SKM-1 treated with dmso at 0.1 percent for 144 hours (cell line): ENCODE data around the gene FBLN2.
"Not testable (repeated sequence)": the region's sequence is repeated elsewhere in the genome, so short reads cannot be mapped to it uniquely, and the experiment has no call there.

Experiments
- DNase-seq: peaks from one replicate; lab custom pipeline; 2025; ENCODE audit not compliant: unreplicated experiment; lab: John Stamatoyannopoulos, UW

The FBLN2 gene

GRCh38 chr3:13546667-13547171, 2.2 kb upstream of the FBLN2 start:
- no peak for DNase-seq

DNA sequence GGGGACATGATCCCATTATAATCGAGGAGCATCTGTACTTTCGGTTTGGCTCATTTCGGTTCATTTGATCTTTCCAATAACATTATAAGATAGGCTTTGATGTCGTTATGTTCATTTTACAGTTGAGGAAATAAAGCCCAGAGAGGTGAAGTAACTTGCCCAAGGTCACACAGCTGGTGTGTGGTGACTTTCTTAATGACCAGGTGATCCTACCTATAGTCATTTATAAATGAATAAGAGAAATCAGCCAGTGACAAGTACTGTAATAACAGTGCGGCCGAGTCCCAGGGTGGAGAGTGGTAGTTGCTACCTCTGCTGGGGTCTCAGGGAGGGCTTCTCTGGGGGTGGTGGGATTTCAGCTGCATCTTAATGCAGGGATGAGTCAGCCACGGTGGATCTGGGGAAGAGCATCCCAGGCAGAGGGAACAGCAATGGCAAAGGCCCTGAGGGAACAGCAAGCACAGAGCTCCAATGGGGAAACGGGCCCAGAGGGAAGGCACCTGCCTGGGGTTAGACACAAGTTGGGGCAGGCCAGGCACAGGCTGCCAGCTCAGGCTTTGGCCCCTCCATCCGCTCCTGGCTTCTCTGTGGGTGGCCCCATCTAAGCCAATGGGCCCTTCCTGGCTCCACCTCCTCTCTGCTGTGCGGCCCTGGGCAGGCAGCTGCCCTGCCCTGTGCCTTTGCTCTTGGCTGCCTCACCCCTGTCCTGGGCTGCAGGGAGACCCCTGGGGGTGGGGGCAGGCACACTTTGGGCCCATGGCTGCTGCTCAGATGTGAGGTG, 1.1 kb upstream of the FBLN2 start:
- no peak for DNase-seq

GRCh38 chr3:13549623-13550422, 898 bp downstream of the FBLN2 start:
- DNase-seq: no peak

GRCh38 chr3:13550423-13550690, 1.4 kb downstream of the FBLN2 start:
- DNase-seq: no peak

- DNase-seq: no peak
Measured at GRCh38 chr3:13550791-13551360, 2.0 kb downstream of the FBLN2 start.

DNA sequence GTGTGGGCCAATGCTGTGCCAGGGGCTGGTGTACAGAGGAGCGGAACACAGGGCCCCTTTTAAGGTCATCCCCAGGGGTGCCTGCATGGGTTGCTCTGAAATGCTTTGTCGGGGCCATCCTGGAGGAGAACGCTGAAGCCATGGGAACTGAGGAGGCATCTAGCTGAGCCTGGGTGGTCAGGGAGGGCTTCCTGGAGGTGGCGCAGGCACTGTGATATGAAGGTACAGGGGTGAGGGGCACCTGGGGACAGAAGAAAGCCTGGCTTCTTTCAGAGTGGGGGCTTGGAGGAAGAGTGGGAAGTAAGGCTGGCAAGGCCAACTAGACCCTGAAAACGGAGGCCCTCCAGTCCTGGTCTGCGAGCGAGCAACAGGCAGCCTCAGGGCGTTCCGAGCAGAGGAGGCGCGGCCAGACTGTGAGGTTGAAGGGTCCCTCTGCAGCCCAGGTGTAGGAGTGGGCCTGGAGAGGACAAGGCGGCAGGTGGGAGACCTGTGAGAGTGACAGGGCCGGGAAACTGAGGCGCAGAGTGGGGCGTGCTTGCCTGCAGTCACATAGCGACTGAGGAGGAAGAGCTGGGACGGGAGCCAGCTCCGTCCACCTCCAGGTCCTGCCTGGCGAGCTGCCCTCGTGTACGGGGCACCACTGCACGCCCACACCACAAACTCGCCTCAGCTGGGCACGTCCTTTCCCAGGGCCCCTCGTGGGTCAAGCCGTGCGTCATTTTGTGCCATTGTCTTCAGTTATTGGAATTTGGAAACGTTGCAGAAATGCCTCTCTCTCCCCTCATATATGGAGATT, 4.1 kb downstream of the FBLN2 start:
- no peak for DNase-seq

DNA sequence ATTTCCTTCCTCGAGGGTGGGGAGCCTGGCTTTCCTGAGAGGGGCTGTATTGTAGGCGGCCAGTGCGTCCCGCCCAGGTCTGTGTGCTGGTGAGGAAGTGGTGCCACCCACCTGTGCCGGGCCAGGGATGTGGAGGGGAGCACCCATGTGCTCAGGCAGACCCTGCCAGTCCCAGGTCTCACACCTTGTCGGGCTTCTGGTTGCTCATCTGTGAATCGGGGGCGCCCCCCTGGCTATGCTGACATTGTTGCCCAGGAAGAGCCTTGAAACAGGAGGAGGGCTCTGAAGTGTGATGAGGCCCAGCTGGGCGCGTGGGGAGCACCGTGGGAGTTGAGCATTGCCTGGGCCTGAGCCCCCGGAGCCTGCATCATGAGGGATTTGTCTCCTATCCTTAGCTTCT, 4.8 kb downstream of the FBLN2 start:
- DNase-seq: no peak

DNA sequence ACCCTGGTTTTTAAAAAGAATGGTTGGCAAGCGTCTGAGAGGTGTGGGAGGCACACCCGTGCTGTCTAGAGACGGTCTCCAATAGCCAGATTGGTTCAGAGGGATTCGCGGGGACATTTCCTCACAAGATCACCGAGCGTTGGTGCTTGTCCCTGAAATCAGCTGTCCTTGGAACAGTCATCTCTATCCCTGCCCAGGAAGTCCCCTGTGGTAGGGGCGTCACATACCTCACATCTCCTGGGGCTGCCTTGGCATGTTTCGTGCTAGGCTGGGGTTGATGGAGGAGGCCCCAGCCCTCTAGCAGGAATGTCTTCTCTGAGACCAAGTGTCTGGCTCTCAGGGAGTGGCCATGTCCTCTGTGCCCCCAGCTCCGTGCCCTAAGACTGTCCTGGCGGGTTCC, 6.8 kb downstream of the FBLN2 start:
- no peak for DNase-seq

DNA sequence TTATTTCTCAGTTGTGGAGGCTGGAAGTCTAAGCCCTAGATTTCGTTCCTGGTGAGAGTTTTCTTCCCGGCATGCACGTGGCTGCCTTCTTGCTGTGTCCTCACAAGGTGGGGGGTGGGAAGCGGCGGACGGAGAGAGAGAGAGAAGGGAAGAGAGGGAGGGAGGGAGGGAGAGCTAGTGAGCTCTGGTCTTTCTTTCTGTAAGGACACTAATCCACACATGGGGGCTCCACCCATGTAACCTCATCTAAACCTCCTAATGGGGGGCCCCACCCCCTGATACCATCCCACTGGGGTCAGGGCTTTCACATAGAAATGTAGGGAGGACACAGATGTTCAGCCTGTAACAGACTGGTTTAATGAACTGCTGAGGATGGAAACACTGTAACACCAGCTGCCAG, 7.3 kb downstream of the FBLN2 start:
- DNase-seq: no peak

DNA sequence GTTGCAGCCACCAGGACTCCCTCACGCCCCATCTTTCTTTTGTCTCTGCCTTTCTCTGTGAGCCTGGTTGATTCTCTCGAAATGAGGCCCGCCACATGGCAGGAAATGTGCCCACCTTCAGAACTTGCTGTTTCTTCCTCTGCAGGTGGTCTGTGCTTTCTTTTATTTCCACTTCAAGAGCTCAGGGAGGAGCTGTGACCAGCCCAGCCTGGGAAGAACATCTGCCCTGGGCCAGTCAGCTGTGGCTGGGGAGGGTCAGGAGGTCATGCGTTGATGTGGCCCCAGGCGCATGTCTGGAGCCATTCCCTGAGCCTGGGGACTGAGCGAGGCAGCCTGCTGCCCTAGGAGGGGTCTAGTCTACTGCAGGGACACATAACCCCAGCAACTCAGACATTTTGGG, 8.0 kb downstream of the FBLN2 start:
- DNase-seq: no peak

GRCh38 chr3:13557417-13557816, 8.5 kb downstream of the FBLN2 start:
- no peak for DNase-seq

DNA sequence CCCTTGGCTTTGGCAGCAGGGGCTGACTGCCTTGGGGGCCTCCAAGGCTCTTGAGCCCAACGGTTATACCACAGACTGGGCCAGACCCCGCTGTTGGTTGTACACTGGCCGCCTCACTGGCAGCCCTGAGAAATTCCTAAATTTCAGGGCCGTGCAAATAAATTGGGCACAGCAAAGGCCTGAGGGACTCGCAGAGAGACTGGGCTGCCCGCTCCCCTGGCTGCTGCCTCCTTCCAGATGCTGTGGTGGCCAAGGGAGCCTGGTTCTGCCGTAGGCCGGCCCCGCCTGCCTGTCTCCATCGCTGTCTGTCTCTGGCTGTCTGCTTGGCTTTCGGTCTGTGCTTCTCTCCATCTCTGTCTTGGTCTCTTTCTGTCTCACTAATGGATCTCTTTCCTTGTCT, 9.0 kb downstream of the FBLN2 start:
- DNase-seq: no peak

DNA sequence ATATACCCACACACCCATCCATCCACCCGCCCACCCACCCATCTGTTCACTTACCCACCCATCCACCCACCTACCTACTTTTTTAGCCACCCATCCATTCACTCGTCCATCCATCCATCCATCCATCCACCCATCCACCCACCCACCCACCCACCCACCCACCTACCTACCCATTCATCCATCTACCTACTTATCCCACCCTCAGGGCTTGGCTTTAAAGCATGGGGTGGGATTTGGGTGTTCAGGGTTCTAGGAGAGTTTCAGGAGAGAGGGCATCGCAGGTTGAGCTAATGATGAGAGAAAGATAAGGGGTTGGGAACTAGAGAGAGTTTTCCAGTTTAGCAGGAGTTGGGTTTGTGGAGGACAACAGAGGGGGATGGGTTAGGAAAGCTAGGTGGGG, 9.7 kb downstream of the FBLN2 start:
- DNase-seq: no peak

GRCh38 chr3:13559764-13560525, 11.0 kb downstream of the FBLN2 start:
- no peak for DNase-seq

DNA sequence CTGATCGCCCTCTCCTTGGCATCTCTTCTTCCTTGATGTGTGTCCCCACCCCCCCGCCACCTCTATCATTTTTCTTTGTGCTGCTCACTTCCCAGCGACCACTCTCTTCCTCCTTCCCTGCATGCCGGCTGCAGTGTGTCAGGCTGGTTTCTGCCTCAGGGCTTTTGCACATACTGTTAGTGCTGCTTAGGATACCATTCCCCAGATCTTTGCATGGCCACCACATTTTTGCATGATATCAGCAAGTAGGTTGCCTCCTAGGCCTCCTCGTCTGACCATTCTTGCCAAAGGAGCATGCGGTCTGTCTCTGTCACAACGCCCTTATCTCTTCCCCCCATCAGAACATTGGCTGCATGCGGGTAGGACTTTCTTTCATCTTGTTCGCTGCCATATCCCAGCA, 12.5 kb downstream of the FBLN2 start:
- DNase-seq: no peak

DNA sequence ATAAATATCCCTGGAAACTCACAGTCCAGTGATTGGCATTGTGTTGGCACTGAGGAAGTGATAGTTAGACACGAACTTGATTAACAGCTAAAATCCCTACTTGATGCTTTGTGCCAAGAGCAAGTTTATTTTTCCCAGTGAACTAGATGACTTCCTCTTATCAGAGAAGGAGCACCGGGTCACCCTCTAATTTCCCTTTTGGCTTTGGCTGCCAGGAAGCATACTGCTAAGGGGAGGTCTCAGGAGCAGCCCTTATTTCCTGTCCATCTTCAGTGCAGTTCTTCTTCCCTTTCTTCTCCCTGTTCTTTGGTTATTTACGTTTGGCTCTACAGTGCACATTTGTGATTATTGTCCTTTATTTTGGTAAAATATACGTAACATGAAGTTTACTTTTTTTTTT, 13.0 kb downstream of the FBLN2 start:
- peak; percentile 39 for DNase-seq

- not testable (repeated sequence) for DNase-seq
Measured at GRCh38 chr3:13562421-13562820, 13.5 kb downstream of the FBLN2 start.

DNA sequence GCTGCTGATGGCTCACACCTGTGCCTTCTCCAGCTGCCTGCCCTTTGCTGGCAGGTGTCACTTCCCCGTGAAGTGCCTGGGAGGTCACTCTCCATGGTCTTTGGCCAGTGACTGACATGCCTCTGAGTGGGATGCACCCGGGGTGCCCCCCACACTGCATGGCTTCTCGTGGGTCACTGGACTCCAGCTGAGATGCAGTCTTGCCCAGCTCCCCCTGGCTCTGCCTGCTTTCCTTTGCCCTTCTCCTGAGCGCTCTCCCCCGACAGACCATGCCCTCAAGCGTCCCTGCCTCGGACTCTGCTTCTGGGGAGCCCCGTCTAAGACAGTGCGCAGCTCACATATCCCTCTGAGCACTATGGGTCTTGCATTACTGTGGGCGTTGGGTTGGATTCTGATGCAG, 14.4 kb downstream of the FBLN2 start:
- no peak for DNase-seq

- no peak for DNase-seq
Measured at GRCh38 chr3:13563911-13564310, 15.0 kb downstream of the FBLN2 start.

DNA sequence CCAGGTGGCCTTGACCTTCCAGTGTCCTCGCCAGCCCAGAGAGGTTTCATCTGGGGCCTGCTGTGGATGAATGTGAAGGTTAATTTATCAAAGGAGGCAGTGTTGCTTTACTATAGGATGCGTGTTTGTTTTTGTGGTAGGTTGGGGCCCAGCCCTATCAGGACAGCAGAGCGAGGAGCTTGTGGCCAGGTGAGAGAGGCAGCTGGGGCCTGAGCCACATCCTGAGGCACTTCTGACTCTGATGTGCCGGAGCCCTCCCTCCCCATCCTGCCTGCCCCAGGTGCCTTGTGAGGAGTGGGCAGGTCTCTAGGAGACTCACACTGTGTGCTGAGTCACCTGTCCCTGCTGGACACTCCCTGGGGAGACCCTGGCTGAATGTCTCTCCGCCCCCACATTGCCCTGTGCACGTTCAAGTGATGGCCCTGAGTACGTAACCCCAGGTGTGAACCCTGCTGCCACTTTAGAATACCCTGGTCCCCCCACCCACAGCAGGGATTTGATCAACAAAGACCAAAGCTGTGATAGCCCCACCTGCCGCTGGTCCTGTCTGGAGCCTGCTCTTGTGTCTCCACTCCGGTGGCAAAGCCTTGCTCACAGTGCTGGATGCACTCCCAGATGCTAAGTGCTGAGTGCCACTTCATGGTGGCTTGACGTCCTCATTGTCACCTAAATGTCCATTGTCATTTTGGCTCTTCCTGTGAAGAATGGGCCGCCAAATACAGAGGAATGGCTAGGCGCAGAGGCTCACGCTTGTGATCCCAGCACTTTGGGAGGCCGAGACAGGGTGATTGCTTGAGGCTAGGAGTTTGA, 16.0 kb downstream of the FBLN2 start:
- DNase-seq: no peak
